Measurements from ENCODE around the gene PCDHB5. TPM values are rescaled to one million over a fixed set of nuclear protein-coding genes. Genes with fewer than 3 reads are reported as not detected.

The PCDHB5 gene
- polyA plus RNA-seq, 1 donor (not counting 4 experiments of a cell fraction or from before 2014, with no cell fraction given) = 0.09 TPM

GRCh38 chr5:141105350-141105749 is 29.7 kb upstream of the PCDHB5 start:
- Histone ChIP-seq H3K27me3 (ENCODE audit: control insufficient read depth, extremely low read depth, insufficient read depth, low read length) (no peaks in the 10 kb centered on the region), H3K79me2 (ENCODE audit: control insufficient read depth, insufficient read depth, low read length) (no peaks in the 10 kb centered on the region), H3K9me1 (ENCODE audit: control insufficient read depth, extremely low read depth, insufficient read depth, low read length) (no peaks in the 10 kb centered on the region), H3K4me3 (ENCODE audit: control insufficient read depth in 2 of 3, extremely low read depth in 1 of 3, insufficient read depth in 2 of 3, low read depth in 1 of 3, low read length in 3 of 3) (no peak overlapping the region), H3K4me1 (ENCODE audit: control insufficient read depth, extremely low read depth, insufficient read depth, low read length) (no peaks in the 10 kb centered on the region), H3K27ac (ENCODE audit: control insufficient read depth, insufficient read depth, low read length) (no peak overlapping the region), H3K36me3 (ENCODE audit: control insufficient read depth in 2 of 2, extremely low read depth in 1 of 2, insufficient read depth in 2 of 2, low read length in 2 of 2) (no peaks in the 10 kb centered on the region), H2AFZ (ENCODE audit: control insufficient read depth, low read length) (no peak overlapping the region), H4K20me1 (ENCODE audit: control insufficient read depth, extremely low read depth, insufficient read depth, low read length) (no peaks in the 10 kb centered on the region), H3K9me3 (ENCODE audit: control insufficient read depth, low read depth, low read length) (no peaks in the 10 kb centered on the region), H3K9ac (ENCODE audit: control insufficient read depth, extremely low read depth, insufficient read depth, low read length) (no peak overlapping the region), H3K4me2 (ENCODE audit: control insufficient read depth, extremely low read depth, insufficient read depth, low read depth, low read length) (no peak overlapping the region)
- TF ChIP-seq, protein P1, sequence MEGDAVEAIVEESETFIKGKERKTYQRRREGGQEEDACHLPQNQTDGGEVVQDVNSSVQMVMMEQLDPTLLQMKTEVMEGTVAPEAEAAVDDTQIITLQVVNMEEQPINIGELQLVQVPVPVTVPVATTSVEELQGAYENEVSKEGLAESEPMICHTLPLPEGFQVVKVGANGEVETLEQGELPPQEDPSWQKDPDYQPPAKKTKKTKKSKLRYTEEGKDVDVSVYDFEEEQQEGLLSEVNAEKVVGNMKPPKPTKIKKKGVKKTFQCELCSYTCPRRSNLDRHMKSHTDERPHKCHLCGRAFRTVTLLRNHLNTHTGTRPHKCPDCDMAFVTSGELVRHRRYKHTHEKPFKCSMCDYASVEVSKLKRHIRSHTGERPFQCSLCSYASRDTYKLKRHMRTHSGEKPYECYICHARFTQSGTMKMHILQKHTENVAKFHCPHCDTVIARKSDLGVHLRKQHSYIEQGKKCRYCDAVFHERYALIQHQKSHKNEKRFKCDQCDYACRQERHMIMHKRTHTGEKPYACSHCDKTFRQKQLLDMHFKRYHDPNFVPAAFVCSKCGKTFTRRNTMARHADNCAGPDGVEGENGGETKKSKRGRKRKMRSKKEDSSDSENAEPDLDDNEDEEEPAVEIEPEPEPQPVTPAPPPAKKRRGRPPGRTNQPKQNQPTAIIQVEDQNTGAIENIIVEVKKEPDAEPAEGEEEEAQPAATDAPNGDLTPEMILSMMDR (optimal IDR thresholded peaks at IDR 0.05 in 1 of 3, IDR thresholded peaks at IDR 0.05 in 1 of 3, conservative IDR thresholded peaks at IDR 0.05 in 1 of 3; ENCODE audit: extremely low read depth in 1 of 3, insufficient read depth in 2 of 3, low read length in 3 of 3) = no peak
- TF ChIP-seq EZH2 (IDR thresholded peaks at IDR 0.05; ENCODE audit: low read length) = no peak
- DNase-seq (ENCODE audit: low read depth, low spot score) (no peak), FAIRE-seq (no peak)
- dilution Hi-C loops (cut with MboI; ENCODE audit: extremely low pct_ligation_motif_present, low sequenced_read_pairs) = no loop called here

GRCh38 chr5:141119250-141119649 is 15.8 kb upstream of the PCDHB5 start:
- dilution Hi-C loops (cut with MboI; ENCODE audit: extremely low pct_ligation_motif_present, low sequenced_read_pairs) = no loop called here

More at GRCh38 chr5:141119250-141119649, 15.8 kb upstream of the PCDHB5 start:
- H3K9ac ChIP-seq (ENCODE audit: control insufficient read depth, extremely low read depth, insufficient read depth, low read length) = no peak overlapping the region
- DNase-seq (ENCODE audit: low read depth, low spot score) (no peak), FAIRE-seq (no peak)
- no peaks in the 10 kb centered on the region for H3K27me3 ChIP-seq (ENCODE audit: control insufficient read depth, extremely low read depth, insufficient read depth, low read length)
- no peak for TF ChIP-seq EZH2 (IDR thresholded peaks at IDR 0.05; ENCODE audit: low read length)
- TF ChIP-seq, protein P1 (optimal IDR thresholded peaks at IDR 0.05 in 1 of 3, IDR thresholded peaks at IDR 0.05 in 1 of 3, conservative IDR thresholded peaks at IDR 0.05 in 1 of 3; ENCODE audit: extremely low read depth in 1 of 3, insufficient read depth in 2 of 3, low read length in 3 of 3) = no peak
- no peak overlapping the region for H3K4me3 ChIP-seq (ENCODE audit: control insufficient read depth in 2 of 3, extremely low read depth in 1 of 3, insufficient read depth in 2 of 3, low read depth in 1 of 3, low read length in 3 of 3)
- H3K27ac ChIP-seq (ENCODE audit: control insufficient read depth, insufficient read depth, low read length) = no peak overlapping the region
- H3K4me1 ChIP-seq (ENCODE audit: control insufficient read depth, extremely low read depth, insufficient read depth, low read length) = no peaks in the 10 kb centered on the region
- H3K4me2 ChIP-seq (ENCODE audit: control insufficient read depth, extremely low read depth, insufficient read depth, low read depth, low read length) = no peak overlapping the region
- H3K9me3 ChIP-seq (ENCODE audit: control insufficient read depth, low read depth, low read length) = no peaks in the 10 kb centered on the region
- no peaks in the 10 kb centered on the region for H3K9me1 ChIP-seq (ENCODE audit: control insufficient read depth, extremely low read depth, insufficient read depth, low read length)
- no peaks in the 10 kb centered on the region for H4K20me1 ChIP-seq (ENCODE audit: control insufficient read depth, extremely low read depth, insufficient read depth, low read length)
- no peak overlapping the region for H2AFZ ChIP-seq (ENCODE audit: control insufficient read depth, low read length)
- no peaks in the 10 kb centered on the region for H3K79me2 ChIP-seq (ENCODE audit: control insufficient read depth, insufficient read depth, low read length)
- no peaks in the 10 kb centered on the region for H3K36me3 ChIP-seq (ENCODE audit: control insufficient read depth in 2 of 2, extremely low read depth in 1 of 2, insufficient read depth in 2 of 2, low read length in 2 of 2)
